ENCODE measurements around the gene TCF25. TPM values are rescaled to one million over a fixed set of nuclear protein-coding genes. Genes with fewer than 3 reads are reported as not detected.

Gene TCF25
- total RNA-seq, 1 donor from 2014 or later = 237 TPM

- peaks cover 93 to 100% of the 10 kb centered on the region in 2 donors for H3K36me3 ChIP-seq
- no peaks in the 10 kb centered on the region for H3K9me3 ChIP-seq
- H3K27me3 ChIP-seq = no peaks in the 10 kb centered on the region
- DNase-seq (ENCODE audit: low spot score in 2 of 2) = no peak
- H3K4me1 ChIP-seq = no peaks in the 10 kb centered on the region
- intact Hi-C loops (cut with DNase I) = no loop called here
- TF ChIP-seq, protein P1, sequence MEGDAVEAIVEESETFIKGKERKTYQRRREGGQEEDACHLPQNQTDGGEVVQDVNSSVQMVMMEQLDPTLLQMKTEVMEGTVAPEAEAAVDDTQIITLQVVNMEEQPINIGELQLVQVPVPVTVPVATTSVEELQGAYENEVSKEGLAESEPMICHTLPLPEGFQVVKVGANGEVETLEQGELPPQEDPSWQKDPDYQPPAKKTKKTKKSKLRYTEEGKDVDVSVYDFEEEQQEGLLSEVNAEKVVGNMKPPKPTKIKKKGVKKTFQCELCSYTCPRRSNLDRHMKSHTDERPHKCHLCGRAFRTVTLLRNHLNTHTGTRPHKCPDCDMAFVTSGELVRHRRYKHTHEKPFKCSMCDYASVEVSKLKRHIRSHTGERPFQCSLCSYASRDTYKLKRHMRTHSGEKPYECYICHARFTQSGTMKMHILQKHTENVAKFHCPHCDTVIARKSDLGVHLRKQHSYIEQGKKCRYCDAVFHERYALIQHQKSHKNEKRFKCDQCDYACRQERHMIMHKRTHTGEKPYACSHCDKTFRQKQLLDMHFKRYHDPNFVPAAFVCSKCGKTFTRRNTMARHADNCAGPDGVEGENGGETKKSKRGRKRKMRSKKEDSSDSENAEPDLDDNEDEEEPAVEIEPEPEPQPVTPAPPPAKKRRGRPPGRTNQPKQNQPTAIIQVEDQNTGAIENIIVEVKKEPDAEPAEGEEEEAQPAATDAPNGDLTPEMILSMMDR (IDR thresholded peaks at IDR 0.05) = no peak
- no peak overlapping the region for H3K4me3 ChIP-seq
- no peak overlapping the region for H3K27ac ChIP-seq
These were observed 16.8 kb downstream of the TCF25 start for GRCh38 chr16:89890200-89890599.

DNA sequence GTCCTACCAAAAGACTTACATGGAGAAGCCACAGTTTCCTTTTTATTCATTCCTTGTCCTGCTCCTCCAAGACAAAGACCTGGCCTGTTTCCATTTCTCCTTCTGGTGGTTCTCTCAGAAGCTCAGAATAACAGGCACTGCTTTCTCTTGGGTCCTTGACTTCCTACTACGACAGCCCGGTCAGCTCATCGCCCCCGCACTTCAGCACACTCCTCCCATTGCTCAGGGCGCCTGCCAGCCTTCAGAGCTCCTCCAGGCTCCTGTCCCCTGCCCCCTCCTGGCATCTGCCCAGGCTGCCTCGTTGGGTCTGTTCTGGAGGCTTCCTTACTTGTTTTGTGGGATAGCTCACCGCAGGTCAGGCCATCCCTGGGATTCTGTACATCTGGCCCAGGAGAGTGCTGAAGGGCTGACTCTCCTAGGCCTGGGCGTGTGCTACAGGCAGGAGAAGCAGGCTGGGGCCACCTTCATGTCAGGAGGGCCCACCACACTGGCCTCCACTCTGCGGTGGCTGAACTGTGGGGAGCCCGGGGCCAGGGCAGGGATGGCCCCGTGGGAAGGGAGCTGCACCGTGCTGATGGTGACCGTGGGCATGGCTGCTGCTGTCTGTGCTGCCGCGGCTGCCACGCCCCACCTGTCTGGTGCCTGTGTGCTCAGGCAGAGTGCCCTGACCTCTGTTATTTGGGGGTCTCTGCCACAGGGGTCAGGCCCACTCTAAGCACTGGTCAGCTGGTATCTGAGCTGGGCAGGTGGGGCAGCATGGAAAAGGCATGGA, 17.7 kb downstream of the TCF25 start:
- H3K9me3 ChIP-seq = no peaks in the 10 kb centered on the region
- H3K27ac ChIP-seq = no peak overlapping the region
- intact Hi-C loops (cut with DNase I) = no loop called here
- TF ChIP-seq, protein P1 (IDR thresholded peaks at IDR 0.05) = no peak
- H3K36me3 ChIP-seq = peaks cover 93 to 100% of the 10 kb centered on the region in 2 donors
- no peak overlapping the region for H3K4me3 ChIP-seq
- H3K27me3 ChIP-seq = no peaks in the 10 kb centered on the region
- no peaks in the 10 kb centered on the region for H3K4me1 ChIP-seq
- no peak for DNase-seq (ENCODE audit: low spot score in 2 of 2)

GRCh38 chr16:89892055-89892630, 18.8 kb downstream of the TCF25 start:
- no peak overlapping the region for H3K4me3 ChIP-seq
- H3K36me3 ChIP-seq = peaks cover 92 to 100% of the 10 kb centered on the region in 2 donors
- H3K9me3 ChIP-seq = no peaks in the 10 kb centered on the region
- no peak for DNase-seq (ENCODE audit: low spot score in 2 of 2)
- TF ChIP-seq, protein P1 (IDR thresholded peaks at IDR 0.05) = no peak
- intact Hi-C loops (cut with DNase I) = no loop called here
- no peak overlapping the region for H3K27ac ChIP-seq
- no peaks in the 10 kb centered on the region for H3K27me3 ChIP-seq
- no peaks in the 10 kb centered on the region for H3K4me1 ChIP-seq

DNA sequence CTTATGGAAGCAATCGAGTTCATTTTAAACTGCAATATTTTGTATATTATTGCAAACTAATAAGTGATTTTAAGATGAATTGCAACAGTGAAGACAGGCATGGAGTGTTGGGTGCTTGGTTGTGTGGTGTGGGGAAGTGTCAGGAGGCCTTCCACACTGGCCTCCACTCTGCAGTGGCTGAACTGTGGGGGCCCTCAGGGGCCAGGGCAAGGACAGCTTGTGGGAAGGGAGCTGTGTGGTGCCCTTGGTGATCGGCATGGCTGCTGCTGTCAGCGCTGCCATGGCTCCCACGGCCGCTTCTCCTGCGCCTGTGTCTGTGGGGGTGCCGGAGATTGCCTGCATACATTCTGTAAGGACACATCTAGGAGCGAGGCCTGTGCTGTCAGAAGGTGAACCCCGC, 19.2 kb downstream of the TCF25 start:
- no peak overlapping the region for H3K27ac ChIP-seq
- no peak overlapping the region for H3K4me3 ChIP-seq
- TF ChIP-seq, protein P1 (IDR thresholded peaks at IDR 0.05) = no peak
- H3K36me3 ChIP-seq = peaks cover 92 to 100% of the 10 kb centered on the region in 2 donors
- H3K9me3 ChIP-seq = no peaks in the 10 kb centered on the region
- DNase-seq (ENCODE audit: low spot score in 2 of 2) = no peak
- intact Hi-C loops (cut with DNase I) = no loop called here
- H3K27me3 ChIP-seq = no peaks in the 10 kb centered on the region
- no peaks in the 10 kb centered on the region for H3K4me1 ChIP-seq

DNA sequence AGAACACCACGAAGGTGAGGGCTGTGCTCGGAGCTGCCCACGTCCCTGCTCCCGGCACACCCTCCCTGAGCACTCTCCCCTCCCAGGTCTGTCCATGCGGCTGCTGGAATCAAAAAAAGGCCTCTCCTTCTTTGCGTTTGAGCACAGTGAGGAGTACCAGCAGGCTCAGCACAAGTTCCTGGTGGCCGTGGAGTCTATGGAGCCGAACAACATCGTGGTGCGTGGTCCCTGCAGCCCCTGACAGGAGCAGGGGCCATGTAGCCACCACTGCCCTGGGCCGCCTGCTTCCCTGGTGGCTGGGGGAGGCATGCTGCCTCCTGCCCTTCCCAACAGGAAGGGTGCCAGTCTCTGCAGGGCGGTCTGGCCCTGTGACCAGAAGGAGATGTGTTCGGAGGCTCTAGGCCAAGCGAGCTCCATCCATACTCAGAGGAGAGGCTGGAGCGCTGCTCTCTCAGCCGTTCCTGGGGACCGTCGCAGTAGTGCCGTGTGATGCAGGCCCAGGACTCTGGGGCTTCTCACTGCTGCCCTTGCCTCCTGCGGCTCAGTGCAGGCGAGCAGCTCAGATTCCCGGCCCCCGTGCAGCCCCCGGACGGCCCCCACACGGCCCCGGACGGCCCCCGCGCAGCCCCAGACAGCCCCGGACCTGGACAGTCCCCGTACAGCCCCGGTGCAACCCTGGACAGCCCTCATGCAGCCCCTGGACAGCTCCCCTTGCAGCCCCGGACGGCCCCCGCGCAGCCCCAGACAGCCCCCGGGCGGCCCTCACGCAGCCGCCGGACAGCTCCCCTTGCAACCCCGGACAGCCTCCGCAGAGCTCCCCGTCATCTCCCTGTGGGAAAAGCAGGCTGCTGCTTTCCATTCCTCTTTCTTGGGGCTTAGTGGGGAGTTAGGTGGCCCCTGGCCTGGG, 20.5 kb downstream of the TCF25 start:
- intact Hi-C loops (cut with DNase I) = no loop called here
- Histone ChIP-seq H3K4me1 (no peaks in the 10 kb centered on the region), H3K9me3 (no peaks in the 10 kb centered on the region), H3K27me3 (no peaks in the 10 kb centered on the region), H3K4me3 (no peak overlapping the region), H3K36me3 (peaks cover 92 to 100% of the 10 kb centered on the region in 2 donors), H3K27ac (no peak overlapping the region)
- DNase-seq (ENCODE audit: low spot score in 2 of 2) = no peak
- TF ChIP-seq, protein P1 (IDR thresholded peaks at IDR 0.05) = no peak
